H9 (cell line): ENCODE results near the gene SPZ1. TPM values are rescaled to one million over a fixed set of nuclear protein-coding genes. Genes with fewer than 3 reads are reported as not detected.

Experiments
- DNase-seq: peaks from one replicate; pipeline ENCODE4 v3.0.0-alpha.2; 2017
- H2AFZ ChIP-seq: one replicate; pipeline ENCODE4 v1.6.1; 2013; ENCODE audit warnings: mild to moderate bottlenecking, low read length, control low read depth, moderate library complexity
- H2AK5ac ChIP-seq: 2 replicates; pipeline ENCODE4 v1.6.1; 2013; ENCODE audit warnings: low read length, control low read depth, mixed read lengths; ENCODE audit not compliant: insufficient read length
- H2BK120ac ChIP-seq: one replicate; pipeline ENCODE4 v1.6.1; 2013; ENCODE audit warnings: low read depth, mild to moderate bottlenecking, low read length, control low read depth, inconsistent platforms; ENCODE audit not compliant: poor library complexity, severe bottlenecking
- H2BK12ac ChIP-seq: 2 replicates; pipeline ENCODE4 v1.6.1; 2013; ENCODE audit warnings: low read length, control low read depth, mixed read lengths, low read depth; ENCODE audit not compliant: insufficient read length
- H2BK15ac ChIP-seq: 2 replicates; pipeline ENCODE4 v1.6.1; 2013; ENCODE audit warnings: low read depth, low read length, control low read depth
- H2BK20ac ChIP-seq: one replicate; pipeline ENCODE4 v1.6.1; 2013; ENCODE audit warnings: low read depth, mild to moderate bottlenecking, low read length, control low read depth, inconsistent platforms; ENCODE audit not compliant: poor library complexity, severe bottlenecking
- H2BK5ac ChIP-seq: 2 replicates; pipeline ENCODE4 v1.6.1; 2013; ENCODE audit warnings: low read length, control low read depth, mixed read lengths; ENCODE audit not compliant: insufficient read length
- H3K14ac ChIP-seq: 2 replicates; pipeline ENCODE4 v1.6.1; 2013; ENCODE audit warnings: low read length, control low read depth; ENCODE audit not compliant: insufficient read depth
- H3K18ac ChIP-seq: 2 replicates; pipeline ENCODE4 v1.6.1; 2013; ENCODE audit warnings: low read depth, mild to moderate bottlenecking, mixed read lengths, low read length, control low read depth; ENCODE audit not compliant: insufficient read length
- H3K23ac ChIP-seq: 2 replicates; pipeline ENCODE4 v1.6.1; 2013; ENCODE audit warnings: low read length, control low read depth, mixed read lengths, low read depth; ENCODE audit not compliant: insufficient read length
- H3K23me2 ChIP-seq: 2 replicates; pipeline ENCODE4 v1.6.1; 2013; ENCODE audit warnings: low read depth, mild to moderate bottlenecking, mixed read lengths, low read length, control low read depth; ENCODE audit not compliant: insufficient read length, poor library complexity, severe bottlenecking
- H3K27ac ChIP-seq: 2 replicates; pipeline ENCODE4 v1.5.1; 2013; ENCODE audit warnings: low read length, control low read depth, mixed read lengths, low read depth; ENCODE audit not compliant: insufficient read length
- H3K27me3 ChIP-seq: 2 replicates; pipeline ENCODE4 v1.6.1; 2013; ENCODE audit warnings: low read length, control low read depth, inconsistent platforms; ENCODE audit not compliant: insufficient read depth
- H3K4ac ChIP-seq: 2 replicates; pipeline ENCODE4 v1.6.1; 2013; ENCODE audit warnings: low read depth, mild to moderate bottlenecking, control low read depth, inconsistent platforms, low read length, moderate library complexity
- H3K4me1 ChIP-seq: 2 replicates; pipeline ENCODE4 v1.6.1; 2013; ENCODE audit warnings: low read length, control low read depth, inconsistent platforms; ENCODE audit not compliant: insufficient read depth
- H3K4me2 ChIP-seq: 2 replicates; pipeline ENCODE4 v1.6.1; 2013; ENCODE audit warnings: low read length, control low read depth, mixed read lengths; ENCODE audit not compliant: insufficient read length, insufficient read depth
- H3K56ac ChIP-seq: 2 replicates; pipeline ENCODE4 v1.6.1; 2013; ENCODE audit warnings: low read depth, mild to moderate bottlenecking, mixed read lengths, low read length, control low read depth; ENCODE audit not compliant: insufficient read length
- H3K79me1 ChIP-seq: 2 replicates; pipeline ENCODE4 v1.6.1; 2013; ENCODE audit warnings: low read depth, mild to moderate bottlenecking, moderate library complexity, low read length, control low read depth, inconsistent platforms; ENCODE audit not compliant: insufficient read depth, poor library complexity, severe bottlenecking
- H3K79me2 ChIP-seq: 2 replicates; pipeline ENCODE4 v1.6.1; 2013; ENCODE audit warnings: low read length, control low read depth, inconsistent platforms; ENCODE audit not compliant: insufficient read depth
- H3K9ac ChIP-seq: 2 replicates; pipeline ENCODE4 v1.6.1; 2013; ENCODE audit warnings: low read length, control low read depth, mixed read lengths; ENCODE audit not compliant: insufficient read length; ENCODE audit errors: extremely low read depth
- H3K9me3 ChIP-seq: one replicate; pipeline ENCODE4 v1.6.1; 2013; ENCODE audit warnings: low read depth, low read length, inconsistent platforms; ENCODE audit not compliant: control insufficient read depth
- H3T11ph ChIP-seq: one replicate; pipeline ENCODE4 v1.6.1; 2013; ENCODE audit warnings: mild to moderate bottlenecking, low read length, control low read depth, inconsistent platforms
- H4K20me1 ChIP-seq: one replicate; pipeline ENCODE4 v1.6.1; 2013; ENCODE audit not compliant: control insufficient read depth, insufficient read length, insufficient read depth
- H4K5ac ChIP-seq: 2 replicates; pipeline ENCODE4 v1.6.1; 2013; ENCODE audit warnings: low read depth, mild to moderate bottlenecking, mixed read lengths, low read length, control low read depth; ENCODE audit not compliant: insufficient read length
- H4K8ac ChIP-seq: replicated peaks from 2 replicates; pipeline ENCODE4 v1.6.1; 2013; ENCODE audit warnings: low read length, control low read depth, mixed read lengths, low read depth; ENCODE audit not compliant: insufficient read length
- H4K91ac ChIP-seq: 2 replicates; pipeline ENCODE4 v1.6.1; 2013; ENCODE audit warnings: low read depth, mild to moderate bottlenecking, moderate library complexity, mixed read lengths, low read length, control low read depth; ENCODE audit not compliant: insufficient read length
- H3K27ac Mint-ChIP-seq, 3 experiments: 2 replicates in 2 of 3; 3 replicates in 1 of 3; pipeline ENCODE4 v1.8.0; 2020 to 2021; ENCODE audit warnings: mixed read lengths in 3 of 3, mild to moderate bottlenecking in 1 of 3, moderate library complexity in 1 of 3
- H3K27me3 Mint-ChIP-seq: 2 replicates; pipeline ENCODE4 v1.8.0; 2021; ENCODE audit warnings: low read depth, mild to moderate bottlenecking, moderate library complexity, mixed read lengths
- H3K36me3 Mint-ChIP-seq, 3 experiments: 2 replicates in 2 of 3; 3 replicates in 1 of 3; pipeline ENCODE4 v1.8.0; 2020 to 2021; ENCODE audit warnings: low read depth in 3 of 3, mixed read lengths in 3 of 3; ENCODE audit not compliant: insufficient read depth in 1 of 3
- H3K4me1 Mint-ChIP-seq, 2 experiments: 2 replicates each; pipeline ENCODE4 v1.8.0; 2020; ENCODE audit warnings: mixed read lengths in 2 of 2
- H3K4me3 Mint-ChIP-seq, 2 experiments: 2 replicates in 1 of 2; 3 replicates in 1 of 2; pipeline ENCODE4 v1.8.0; 2020 to 2021; ENCODE audit warnings: mild to moderate bottlenecking in 2 of 2, mixed read lengths in 2 of 2, moderate library complexity in 1 of 2
- H3K9me3 Mint-ChIP-seq, 2 experiments: 2 replicates in 1 of 2; 3 replicates in 1 of 2; pipeline ENCODE4 v1.8.0; 2020; ENCODE audit warnings: mild to moderate bottlenecking in 2 of 2, mixed read lengths in 2 of 2, moderate library complexity in 1 of 2
- WGBS: extraction: QIAGEN DNeasy Blood & Tissue Kit; methylation state at CpG from one replicate; pipeline ENCODE4 v1.1.7; 2013; ENCODE audit warnings: missing lambda C conversion rate, low lambda C conversion rate, mixed read lengths; ENCODE audit not compliant: insufficient read length; ENCODE audit errors: extremely low coverage; 5-methylcytosine and 5-hydroxymethylcytosine counted together
- total RNA-seq: library from RNA; stranded (reverse); gene quantifications from 2 replicates; pipeline ENCODE4 v1.2.1, GENCODE V29; 2021
- TF ChIP-seq, protein P1 (sequence below): fragments of 200-600 bp; sonication (generic); conservative IDR thresholded peaks from 3 replicates; pipeline ENCODE4 v1.8.0; 2021; ENCODE audit warnings: antibody characterized with exemption, mild to moderate bottlenecking

SPZ1 gene
- total RNA-seq, 1 experiment from 2014 or later: not detected

GRCh38 chr5:80357671-80358070 is 37.9 kb downstream of the SPZ1 start:
- Histone ChIP-seq H2BK5ac (no peak overlapping the region), H3K4me1 (no peaks in the 10 kb centered on the region), H4K5ac (no peak overlapping the region), H3K23me2 (no peaks in the 10 kb centered on the region), H2BK12ac (no peak overlapping the region), H2AK5ac (no peak overlapping the region), H3K56ac (no peak overlapping the region), H4K8ac (no peak overlapping the region), H3T11ph (no peak overlapping the region), H3K27me3 (no peaks in the 10 kb centered on the region), H3K9ac (no peak overlapping the region), H3K79me2 (no peaks in the 10 kb centered on the region), H3K23ac (no peak overlapping the region), H2BK20ac (no peak overlapping the region), H4K91ac (no peak overlapping the region), H3K4ac (no peak overlapping the region), H3K18ac (no peak overlapping the region), H3K27ac (no peak overlapping the region), H4K20me1 (no peaks in the 10 kb centered on the region), H3K9me3 (no peaks in the 10 kb centered on the region), H3K4me2 (no peak overlapping the region), H3K79me1 (no peaks in the 10 kb centered on the region), H2BK120ac (no peak overlapping the region), H3K14ac (no peak overlapping the region), H2AFZ (no peak overlapping the region), H2BK15ac (no peak overlapping the region)
- H3K27ac Mint-ChIP-seq: no peak overlapping the region
- no peaks in the 10 kb centered on the region for H3K4me1 Mint-ChIP-seq
- H3K36me3 Mint-ChIP-seq: no peaks in the 10 kb centered on the region
- TF ChIP-seq, protein P1, sequence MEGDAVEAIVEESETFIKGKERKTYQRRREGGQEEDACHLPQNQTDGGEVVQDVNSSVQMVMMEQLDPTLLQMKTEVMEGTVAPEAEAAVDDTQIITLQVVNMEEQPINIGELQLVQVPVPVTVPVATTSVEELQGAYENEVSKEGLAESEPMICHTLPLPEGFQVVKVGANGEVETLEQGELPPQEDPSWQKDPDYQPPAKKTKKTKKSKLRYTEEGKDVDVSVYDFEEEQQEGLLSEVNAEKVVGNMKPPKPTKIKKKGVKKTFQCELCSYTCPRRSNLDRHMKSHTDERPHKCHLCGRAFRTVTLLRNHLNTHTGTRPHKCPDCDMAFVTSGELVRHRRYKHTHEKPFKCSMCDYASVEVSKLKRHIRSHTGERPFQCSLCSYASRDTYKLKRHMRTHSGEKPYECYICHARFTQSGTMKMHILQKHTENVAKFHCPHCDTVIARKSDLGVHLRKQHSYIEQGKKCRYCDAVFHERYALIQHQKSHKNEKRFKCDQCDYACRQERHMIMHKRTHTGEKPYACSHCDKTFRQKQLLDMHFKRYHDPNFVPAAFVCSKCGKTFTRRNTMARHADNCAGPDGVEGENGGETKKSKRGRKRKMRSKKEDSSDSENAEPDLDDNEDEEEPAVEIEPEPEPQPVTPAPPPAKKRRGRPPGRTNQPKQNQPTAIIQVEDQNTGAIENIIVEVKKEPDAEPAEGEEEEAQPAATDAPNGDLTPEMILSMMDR: no peak
- no CpG with 5 or more reads among the region's 1 CpG for WGBS
- no peak for DNase-seq
- H3K27me3 Mint-ChIP-seq: peaks cover 4% of the 10 kb centered on the region; the same call in 1 of the 2 replicates
- H3K4me3 Mint-ChIP-seq: no peak overlapping the region
- H3K9me3 Mint-ChIP-seq: no peaks in the 10 kb centered on the region
